Peyer's patch (tissue), 4 donors: ENCODE results near the gene YEATS2. TPM values are rescaled to one million over a fixed set of nuclear protein-coding genes. Genes with fewer than 3 reads are reported as not detected.

Source experiments
- DNase-seq, 3 donors: peaks; one replicate each; pipeline ENCODE4 v3.0.0-alpha.2; 2017 to 2019
- H3K27ac ChIP-seq, 4 donors: fragments of 200-600 bp; sonication (generic); one replicate each; pipeline ENCODE4 v1.5.1; 2016 to 2019
- H3K27me3 ChIP-seq, 2 donors: fragments of 200-600 bp; sonication (generic); one replicate each; pipeline ENCODE4 v1.5.1; 2019
- H3K36me3 ChIP-seq, 3 donors: fragments of 200-600 bp; sonication (generic); one replicate each; pipeline ENCODE4 v1.5.1; 2016 to 2019
- H3K4me1 ChIP-seq, 4 donors: fragments of 200-600 bp; sonication (generic); one replicate each; pipeline ENCODE4 v1.5.1; 2016 to 2019
- H3K4me3 ChIP-seq, 4 donors: fragments of 200-600 bp; sonication (generic); 1 replicate in 3 of 4; 2 replicates in 1 of 4; pipeline ENCODE4 v1.5.1; 2016 to 2019; ENCODE audit warnings: mild to moderate bottlenecking in 1 of 4
- H3K9me3 ChIP-seq, 4 donors: fragments of 200-600 bp; sonication (generic); one replicate each; pipeline ENCODE4 v1.5.1; 2016 to 2019; ENCODE audit warnings: mild to moderate bottlenecking in 1 of 4
- CTCF ChIP-seq, 6 experiments: fragments of 450-650 bp in 4 of 6; fragments of 200-600 bp in 2 of 6; sonication (generic) in 1 of 6; IDR thresholded peaks; one replicate each; pipeline ENCODE4 v1.5.1; 2017 to 2019; ENCODE audit warnings: antibody characterized with exemption in 6 of 6, mild to moderate bottlenecking in 3 of 6, moderate library complexity in 1 of 6
- POLR2A ChIP-seq, 2 donors: fragments of 450-650 bp; IDR thresholded peaks; one replicate each; pipeline ENCODE4 v1.5.1; 2017; ENCODE audit warnings: antibody characterized with exemption in 2 of 2, mild to moderate bottlenecking in 2 of 2, moderate library complexity in 2 of 2
- total RNA-seq, 4 donors: library from RNA; depleted of rRNA; stranded (reverse); fragments of >200 nt; gene quantifications; one replicate each; pipeline ENCODE4 v1.1.0, GENCODE V29; 2016

Gene YEATS2
- total RNA-seq, 4 donors from 2014 or later = 24.3 to 56.9 (median 27.7) TPM

GRCh38 chr3:183815563-183815940 is 118.0 kb downstream of the YEATS2 start:
- no peaks in the 10 kb centered on the region for H3K4me1 ChIP-seq
- TF ChIP-seq CTCF (IDR thresholded peaks at IDR 0.05) (no peak), POLR2A (IDR thresholded peaks at IDR 0.05) (no peak)
- H3K27ac ChIP-seq = peak overlapping the region in 1 of 4 donors; percentile 5
- no peaks in the 10 kb centered on the region for H3K27me3 ChIP-seq
- no peaks in the 10 kb centered on the region for H3K9me3 ChIP-seq
- H3K4me3 ChIP-seq = no peak overlapping the region
- peaks cover 0 to 9% (median 0%) of the 10 kb centered on the region in 3 donors for H3K36me3 ChIP-seq
- no peak for DNase-seq

- Histone ChIP-seq H3K36me3 (peaks cover 0 to 5% (median 0%) of the 10 kb centered on the region in 3 donors), H3K9me3 (no peaks in the 10 kb centered on the region), H3K27me3 (no peaks in the 10 kb centered on the region), H3K4me3 (no peak overlapping the region), H3K4me1 (no peaks in the 10 kb centered on the region), H3K27ac (peak overlapping the region in 1 of 4 donors; percentile 5)
- DNase-seq = no peak
- TF ChIP-seq CTCF (IDR thresholded peaks at IDR 0.05) = no peak
- TF ChIP-seq POLR2A (IDR thresholded peaks at IDR 0.05) = no peak
Measured at GRCh38 chr3:183815951-183816475, 118.4 kb downstream of the YEATS2 start.

- no peak for DNase-seq
- H3K4me3 ChIP-seq = no peak overlapping the region
- no peaks in the 10 kb centered on the region for H3K27me3 ChIP-seq
- H3K9me3 ChIP-seq = no peaks in the 10 kb centered on the region
- no peaks in the 10 kb centered on the region for H3K4me1 ChIP-seq
- no peak for TF ChIP-seq CTCF (IDR thresholded peaks at IDR 0.05)
- TF ChIP-seq POLR2A (IDR thresholded peaks at IDR 0.05) = no peak
- no peaks in the 10 kb centered on the region for H3K36me3 ChIP-seq
- H3K27ac ChIP-seq = no peak overlapping the region
Measured at GRCh38 chr3:183816681-183817510, 119.3 kb downstream of the YEATS2 start.

- Histone ChIP-seq H3K9me3 (no peaks in the 10 kb centered on the region), H3K4me3 (no peak overlapping the region), H3K36me3 (no peaks in the 10 kb centered on the region), H3K27ac (no peak overlapping the region), H3K4me1 (no peaks in the 10 kb centered on the region), H3K27me3 (no peaks in the 10 kb centered on the region)
- DNase-seq = no peak
- no peak for TF ChIP-seq CTCF (IDR thresholded peaks at IDR 0.05)
- TF ChIP-seq POLR2A (IDR thresholded peaks at IDR 0.05) = no peak
Measured at GRCh38 chr3:183817639-183818038, 120.0 kb downstream of the YEATS2 start.

GRCh38 chr3:183818041-183818620 is 120.5 kb downstream of the YEATS2 start:
- Histone ChIP-seq H3K4me1 (no peaks in the 10 kb centered on the region), H3K4me3 (no peak overlapping the region), H3K36me3 (no peaks in the 10 kb centered on the region), H3K9me3 (no peaks in the 10 kb centered on the region), H3K27me3 (no peaks in the 10 kb centered on the region), H3K27ac (no peak overlapping the region)
- no peak for TF ChIP-seq CTCF (IDR thresholded peaks at IDR 0.05)
- no peak for TF ChIP-seq POLR2A (IDR thresholded peaks at IDR 0.05)
- no peak for DNase-seq
